SU-DHL-6 (cell line): ENCODE data around the gene TAS2R50.
"Not testable (repeated sequence)": the region's sequence is repeated elsewhere in the genome, so short reads cannot be mapped to it uniquely, and the experiment has no call there.

ENCODE experiments used
- H2AFZ ChIP-seq: fragments of 200-600 bp; sonication (generic); 2 replicates; pipeline ENCODE4 v1.6.1; 2014; ENCODE audit warnings: low read depth, mild to moderate bottlenecking, moderate library complexity, mixed read lengths, antibody characterized with exemption, low read length; ENCODE audit not compliant: severe bottlenecking
- H3F3A ChIP-seq: fragments of 200-600 bp; shearing (Covaris generic); 2 replicates; pipeline ENCODE4 v1.6.0; 2016; ENCODE audit warnings: antibody characterized with exemption, mild to moderate bottlenecking; ENCODE audit not compliant: insufficient read depth
- H3K27ac ChIP-seq: fragments of 200-600 bp; sonication (generic); 2 replicates; pipeline ENCODE4 v1.5.1; 2016; ENCODE audit warnings: low read depth, mild to moderate bottlenecking, low read length, moderate library complexity, mixed read lengths
- H3K27me3 ChIP-seq: fragments of 200-600 bp; sonication (generic), shearing (Covaris generic); 2 replicates; pipeline ENCODE4 v1.6.0; 2014; ENCODE audit warnings: mild to moderate bottlenecking, low read length
- H3K36me3 ChIP-seq: fragments of 200-600 bp; sonication (generic); 2 replicates; pipeline ENCODE4 v1.6.1; 2014; ENCODE audit warnings: mild to moderate bottlenecking, low read length, mixed read lengths
- H3K4me2 ChIP-seq: fragments of 300-600, 200-600 bp; shearing (Covaris generic), sonication (generic); 2 replicates; pipeline ENCODE4 v1.6.0; 2014; ENCODE audit warnings: low read length, low read depth, mild to moderate bottlenecking; ENCODE audit not compliant: poor library complexity, severe bottlenecking
- H3K4me3 ChIP-seq: fragments of 200-600 bp; sonication (generic); 2 replicates; pipeline ENCODE4 v1.5.1; 2014; ENCODE audit warnings: antibody characterized with exemption, low read length, mild to moderate bottlenecking, mixed read lengths; ENCODE audit not compliant: insufficient read depth, poor library complexity, severe bottlenecking
- H3K79me2 ChIP-seq: fragments of 200-600 bp; sonication (generic); 2 replicates; pipeline ENCODE4 v1.6.1; 2014; ENCODE audit warnings: mild to moderate bottlenecking, low read length, moderate library complexity; ENCODE audit not compliant: insufficient read depth
- H3K9ac ChIP-seq: fragments of 200-600 bp; sonication (generic); 2 replicates; pipeline ENCODE4 v1.7.0; 2014; ENCODE audit warnings: mild to moderate bottlenecking, low read length
- H3K9me2 ChIP-seq: fragments of 200-600 bp; sonication (generic); replicated peaks from 2 replicates; pipeline ENCODE4 v1.6.1; 2014; ENCODE audit warnings: low read length; ENCODE audit not compliant: insufficient read depth
- H3K9me3 ChIP-seq: fragments of 200-600 bp; sonication (generic); 2 replicates; pipeline ENCODE4 v1.6.1; 2014; ENCODE audit warnings: low read length, mixed read lengths; ENCODE audit not compliant: insufficient read depth
- H4K20me1 ChIP-seq: fragments of 200-600 bp; sonication (generic); 2 replicates; pipeline ENCODE4 v1.6.1; 2014; ENCODE audit warnings: low read depth, mild to moderate bottlenecking, antibody characterized with exemption, low read length, moderate library complexity, mixed read lengths
- CTCF ChIP-seq: fragments of 200-600 bp; sonication (generic); IDR thresholded peaks from one replicate; pipeline ENCODE4 v1.5.1; 2017; ENCODE audit warnings: antibody characterized with exemption, mild to moderate bottlenecking, low read length, moderate library complexity; ENCODE audit not compliant: insufficient read depth, poor library complexity, severe bottlenecking
- EZH2phosphoT487 ChIP-seq: fragments of 200-600 bp; sonication (generic), shearing (Covaris generic); conservative IDR thresholded peaks from 2 replicates; pipeline ENCODE4 v1.6.1; 2018; ENCODE audit warnings: mild to moderate bottlenecking, antibody characterized with exemption, low read length, moderate library complexity, mixed read lengths

The TAS2R50 gene

GRCh38 chr12:10986812-10987211 is at the start of gene TAS2R50:
TSS of gene TAS2R50 (minus strand) at chr12:10986912. CDS start at chr12:10986860, 52 bp downstream.
- H3K4me3 ChIP-seq: no peak within 1 kb of the TSS
- TF ChIP-seq EZH2phosphoT487: no peak
- no peak for TF ChIP-seq CTCF
- no peak within 1 kb of the TSS for H3K27ac ChIP-seq
- no peaks in the 10 kb centered on the region for H3F3A ChIP-seq
- no peaks in the 10 kb centered on the region for H3K9me3 ChIP-seq
- H3K36me3 ChIP-seq: no peaks in the 10 kb centered on the region
- no peak within 1 kb of the TSS for H2AFZ ChIP-seq
- no peaks in the 10 kb centered on the region for H3K27me3 ChIP-seq
- H3K9me2 ChIP-seq: no peaks in the 10 kb centered on the region
- H4K20me1 ChIP-seq: no peaks in the 10 kb centered on the region
- no peaks in the 10 kb centered on the region for H3K79me2 ChIP-seq
- no peak within 1 kb of the TSS for H3K9ac ChIP-seq
- no peak within 1 kb of the TSS for H3K4me2 ChIP-seq

- H3K9me3 ChIP-seq, H3K9me2 ChIP-seq, H3K36me3 ChIP-seq, H2AFZ ChIP-seq, H3K4me2 ChIP-seq, H3K4me3 ChIP-seq, H3K27ac ChIP-seq, H3K9ac ChIP-seq, H3F3A ChIP-seq, H4K20me1 ChIP-seq, H3K27me3 ChIP-seq, H3K79me2 ChIP-seq: not testable (repeated sequence)
Observed at GRCh38 chr12:11033959-11034358, 47.2 kb upstream of the TAS2R50 start.

- Histone ChIP-seq H3K79me2 (no peaks in the 10 kb centered on the region), H3K9me3 (no peaks in the 10 kb centered on the region), H3K9me2 (no peaks in the 10 kb centered on the region), H3K4me2 (no peak within 1 kb of the TSS), H3K9ac (no peak within 1 kb of the TSS), H3F3A (no peaks in the 10 kb centered on the region), H3K4me3 (no peak within 1 kb of the TSS), H2AFZ (no peak within 1 kb of the TSS), H4K20me1 (no peaks in the 10 kb centered on the region), H3K27me3 (no peaks in the 10 kb centered on the region), H3K27ac (no peak within 1 kb of the TSS), H3K36me3 (no peaks in the 10 kb centered on the region)
- no peak for TF ChIP-seq EZH2phosphoT487
- no peak for TF ChIP-seq CTCF
Observed at GRCh38 chr12:11031307-11031706, 44.6 kb upstream of the TAS2R50 start, which contains the start of gene TAS2R31. TSS of gene TAS2R31 (minus strand) at chr12:11031407. CDS start at chr12:11031335, 72 bp downstream.

GRCh38 chr12:11026118-11026517 is 39.4 kb upstream of the TAS2R50 start:
- H3K9ac ChIP-seq: no peak overlapping the region
- H3K4me3 ChIP-seq: no peak overlapping the region
- no peaks in the 10 kb centered on the region for H3K9me2 ChIP-seq
- no peaks in the 10 kb centered on the region for H3K9me3 ChIP-seq
- no peak overlapping the region for H3K4me2 ChIP-seq
- H3K79me2 ChIP-seq: no peaks in the 10 kb centered on the region
- no peaks in the 10 kb centered on the region for H3K36me3 ChIP-seq
- no peaks in the 10 kb centered on the region for H4K20me1 ChIP-seq
- no peaks in the 10 kb centered on the region for H3F3A ChIP-seq
- H2AFZ ChIP-seq: no peak overlapping the region
- TF ChIP-seq CTCF: no peak
- TF ChIP-seq EZH2phosphoT487: no peak
- no peak overlapping the region for H3K27ac ChIP-seq
- no peaks in the 10 kb centered on the region for H3K27me3 ChIP-seq
